ENCODE results near the gene C10orf90. TPM values are rescaled to one million over a fixed set of nuclear protein-coding genes. Genes with fewer than 3 reads are reported as not detected.

Gene C10orf90
- total and polyA plus RNA-seq, 2 of the 8 experiments (the other 6 are each of a cell fraction or from before 2014, with no cell fraction given) = 0.21 TPM; not detected in 1

DNA sequence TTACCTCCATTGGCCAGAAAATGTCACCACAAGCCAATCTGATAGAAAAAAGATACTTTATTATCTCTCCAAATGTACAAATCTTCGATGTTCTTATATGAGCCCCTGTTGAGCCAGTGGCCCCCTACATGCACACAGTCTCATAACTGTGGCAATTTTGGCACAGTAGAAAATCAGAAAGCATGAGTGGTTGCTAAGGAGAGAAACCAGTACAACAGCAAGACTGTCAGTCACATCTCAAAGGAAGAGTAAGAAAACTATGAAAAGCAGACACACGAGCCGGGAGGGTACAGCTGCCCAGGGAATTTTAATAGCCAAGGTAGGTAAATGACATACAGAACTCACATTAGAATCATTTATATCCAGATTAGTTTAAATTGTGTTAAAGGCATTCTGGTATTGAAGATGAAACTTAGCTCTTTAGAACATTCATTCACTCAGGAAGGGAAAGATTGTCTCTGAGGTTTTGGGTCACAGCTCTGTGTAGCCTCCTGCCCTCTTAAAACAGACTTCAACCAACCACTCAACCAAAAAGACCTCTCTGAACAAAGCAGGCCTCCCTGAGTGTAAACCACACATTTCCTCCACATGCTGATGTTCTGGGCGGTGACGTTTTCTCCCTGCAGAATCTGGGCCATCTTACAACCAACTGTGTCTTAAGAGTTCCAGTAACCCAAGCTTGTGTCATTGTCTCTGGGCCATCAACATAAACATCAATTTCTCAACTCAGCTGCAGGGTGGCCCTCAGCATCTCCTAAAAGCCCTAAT lies 201.4 kb downstream of the C10orf90 start (continued):
- TF ChIP-seq, protein P1, sequence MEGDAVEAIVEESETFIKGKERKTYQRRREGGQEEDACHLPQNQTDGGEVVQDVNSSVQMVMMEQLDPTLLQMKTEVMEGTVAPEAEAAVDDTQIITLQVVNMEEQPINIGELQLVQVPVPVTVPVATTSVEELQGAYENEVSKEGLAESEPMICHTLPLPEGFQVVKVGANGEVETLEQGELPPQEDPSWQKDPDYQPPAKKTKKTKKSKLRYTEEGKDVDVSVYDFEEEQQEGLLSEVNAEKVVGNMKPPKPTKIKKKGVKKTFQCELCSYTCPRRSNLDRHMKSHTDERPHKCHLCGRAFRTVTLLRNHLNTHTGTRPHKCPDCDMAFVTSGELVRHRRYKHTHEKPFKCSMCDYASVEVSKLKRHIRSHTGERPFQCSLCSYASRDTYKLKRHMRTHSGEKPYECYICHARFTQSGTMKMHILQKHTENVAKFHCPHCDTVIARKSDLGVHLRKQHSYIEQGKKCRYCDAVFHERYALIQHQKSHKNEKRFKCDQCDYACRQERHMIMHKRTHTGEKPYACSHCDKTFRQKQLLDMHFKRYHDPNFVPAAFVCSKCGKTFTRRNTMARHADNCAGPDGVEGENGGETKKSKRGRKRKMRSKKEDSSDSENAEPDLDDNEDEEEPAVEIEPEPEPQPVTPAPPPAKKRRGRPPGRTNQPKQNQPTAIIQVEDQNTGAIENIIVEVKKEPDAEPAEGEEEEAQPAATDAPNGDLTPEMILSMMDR (IDR thresholded peaks at IDR 0.05; ENCODE audit: control extremely low read depth in 1 of 3, insufficient read depth in 1 of 3, low read depth in 1 of 3, low read length in 3 of 3) = no peak
- TF ChIP-seq GTF2F1 (IDR thresholded peaks at IDR 0.05; ENCODE audit: borderline replicate concordance, low read depth, low read length) (no peak), RNF2 (IDR thresholded peaks at IDR 0.05; ENCODE audit: borderline replicate concordance, low read depth, low read length, missing control alignments, poor library complexity, severe bottlenecking) (no peak), EZH2 (IDR thresholded peaks at IDR 0.05; ENCODE audit: low read depth, low read length, severe bottlenecking) (no peak), TAF7 (optimal IDR thresholded peaks at IDR 0.05; ENCODE audit: borderline replicate concordance, low read depth, low read length) (no peak), CHD1 (IDR thresholded peaks at IDR 0.05; ENCODE audit: low read depth, low read length) (no peak), KDM1A (IDR thresholded peaks at IDR 0.05; ENCODE audit: borderline replicate concordance, low read length) (no peak), JUND (IDR thresholded peaks at IDR 0.05; ENCODE audit: low read length) (no peak), BRCA1 (IDR thresholded peaks at IDR 0.05; ENCODE audit: low read depth, low read length) (no peak), ZNF274 (IDR thresholded peaks at IDR 0.05; ENCODE audit: borderline replicate concordance, extremely low read depth, low read length) (no peak), RAD21 (IDR thresholded peaks at IDR 0.05 in 1 of 2, conservative IDR thresholded peaks at IDR 0.05 in 1 of 2; ENCODE audit: low read depth in 2 of 2, low read length in 2 of 2) (no peak), RXRA (IDR thresholded peaks at IDR 0.05; ENCODE audit: insufficient read depth, low read depth, low read length) (no peak), CREB1 (IDR thresholded peaks at IDR 0.05) (no peak)

Data from H1 (cell line).